Natural killer cell (primary cell): ENCODE measurements around the gene MAPKAP1. TPM values are rescaled to one million over a fixed set of nuclear protein-coding genes. Genes with fewer than 3 reads are reported as not detected.

Experiments
- ATAC-seq, 3 donors: fragments of 150-1000 bp in 2 of 3; fragments of 200-7000 bp in 1 of 3; cut with Tn5 transposase; 1 replicate in 1 of 3; 2 replicates in 2 of 3; pipeline ENCODE4 v1.10.0; 2021; ENCODE audit warnings: mild to moderate bottlenecking in 2 of 3, moderate library complexity in 2 of 3
- DNase-seq, 2 donors: peaks; one replicate each; pipeline versions ENCODE4 v3.0.0 to v3.0.0-alpha.2; 2013 to 2021; ENCODE audit warnings: mixed read lengths in 1 of 2
- H3K27ac ChIP-seq: one replicate; pipeline ENCODE4 v1.5.1; 2013; ENCODE audit warnings: mild to moderate bottlenecking, low read length
- H3K27me3 ChIP-seq: one replicate; pipeline ENCODE4 v1.6.1; 2013; ENCODE audit warnings: low read length; ENCODE audit not compliant: control insufficient read depth, insufficient read depth
- H3K36me3 ChIP-seq: one replicate; pipeline ENCODE4 v1.6.1; 2013; ENCODE audit warnings: low read length; ENCODE audit not compliant: control insufficient read depth, insufficient read depth
- H3K4me1 ChIP-seq: one replicate; pipeline ENCODE4 v1.6.1; 2013; ENCODE audit warnings: low read length; ENCODE audit not compliant: control insufficient read depth, insufficient read depth
- H3K4me3 ChIP-seq: one replicate; pipeline ENCODE4 v1.5.1; 2013; ENCODE audit warnings: low read length
- H3K9me3 ChIP-seq: one replicate; pipeline ENCODE4 v1.6.1; 2013; ENCODE audit warnings: low read length; ENCODE audit not compliant: control insufficient read depth, insufficient read depth
- H3K27ac Mint-ChIP-seq, 2 donors: one replicate each; pipeline ENCODE4 v1.8.0; 2022; ENCODE audit warnings: mild to moderate bottlenecking in 2 of 2, mixed read lengths in 2 of 2, moderate library complexity in 1 of 2
- H3K27me3 Mint-ChIP-seq, 2 donors: one replicate each; pipeline ENCODE4 v1.8.0; 2022; ENCODE audit warnings: low read depth in 2 of 2, mixed read lengths in 2 of 2
- H3K36me3 Mint-ChIP-seq: one replicate; pipeline ENCODE4 v1.8.0; 2022; ENCODE audit warnings: mixed read lengths
- H3K4me1 Mint-ChIP-seq, 2 donors: one replicate each; pipeline ENCODE4 v1.8.0; 2022; ENCODE audit warnings: mixed read lengths in 2 of 2
- H3K4me3 Mint-ChIP-seq: one replicate; pipeline ENCODE4 v1.8.0; 2022; ENCODE audit warnings: mild to moderate bottlenecking, moderate library complexity, mixed read lengths
- H3K9me3 Mint-ChIP-seq, 2 donors: one replicate each; pipeline ENCODE4 v1.8.0; 2022; ENCODE audit warnings: mixed read lengths in 2 of 2
- CTCF ChIP-seq: fragments of 200-600 bp; IDR thresholded peaks from one replicate; pipeline ENCODE4 v1.8.0; 2022; ENCODE audit warnings: antibody characterized with exemption
- WGBS: methylation state at CpG from one replicate; pipeline ENCODE4 v1.1.7; 2013; ENCODE audit warnings: missing lambda C conversion rate; ENCODE audit not compliant: insufficient coverage; 5-methylcytosine and 5-hydroxymethylcytosine counted together
- intact Hi-C: fragments of 100-400 bp; cut with micrococcal nuclease; formaldehyde crosslinking; loops from one replicate; pipeline ENCODE4 v1.14.2; 2022
- total RNA-seq, 4 donors: library from RNA; stranded (reverse); fragments of 120-200 nt in 1 of 4; gene quantifications; one replicate each; pipeline versions ENCODE4 v1.2.3 to v1.2.4, GENCODE V29; 2013 to 2022

MAPKAP1 gene
- total RNA-seq, 3 donors from 2014 or later (not counting 1 experiment from before 2014, with no cell fraction given), result 51.1 to 73.0 (median 58.8) TPM

DNA sequence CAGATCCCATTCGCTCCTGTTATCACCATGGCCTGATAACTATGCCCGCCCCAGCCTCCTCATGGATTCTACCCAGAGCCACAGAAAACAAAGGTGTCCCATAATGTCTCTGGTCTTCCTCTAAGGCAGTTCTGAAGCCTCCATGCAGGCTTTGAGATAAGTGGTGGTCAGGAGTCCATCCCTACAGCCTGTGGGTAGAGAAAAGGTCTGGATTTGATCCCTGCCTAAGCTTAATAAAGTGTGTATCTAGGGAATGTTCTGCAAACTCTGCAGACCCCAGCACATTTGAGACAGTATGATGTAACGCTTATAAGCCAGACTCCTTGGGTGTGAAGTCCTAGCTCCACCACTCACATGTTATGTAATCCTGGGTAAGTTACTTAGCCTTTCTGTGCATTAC lies 187.3 kb downstream of the MAPKAP1 start:
- intact Hi-C loops, result no loop called here
- Mint-ChIP-seq H3K4me1 (peaks cover 20 to 31% of the 10 kb centered on the region in 2 donors), H3K36me3 (no peaks in the 10 kb centered on the region), H3K27me3 (no peaks in the 10 kb centered on the region), H3K9me3 (no peaks in the 10 kb centered on the region), H3K4me3 (no peak overlapping the region), H3K27ac (no peak overlapping the region)
- WGBS, result 95% methylated on average over 3 of the region's 3 CpGs
- Histone ChIP-seq H3K4me1 (peaks cover 12% of the 10 kb centered on the region), H3K27ac (no peak overlapping the region), H3K4me3 (no peak overlapping the region), H3K27me3 (no peaks in the 10 kb centered on the region), H3K36me3 (no peaks in the 10 kb centered on the region), H3K9me3 (no peaks in the 10 kb centered on the region)
- ATAC-seq, result no peak
- no peak for DNase-seq
- no peak for TF ChIP-seq CTCF

DNA sequence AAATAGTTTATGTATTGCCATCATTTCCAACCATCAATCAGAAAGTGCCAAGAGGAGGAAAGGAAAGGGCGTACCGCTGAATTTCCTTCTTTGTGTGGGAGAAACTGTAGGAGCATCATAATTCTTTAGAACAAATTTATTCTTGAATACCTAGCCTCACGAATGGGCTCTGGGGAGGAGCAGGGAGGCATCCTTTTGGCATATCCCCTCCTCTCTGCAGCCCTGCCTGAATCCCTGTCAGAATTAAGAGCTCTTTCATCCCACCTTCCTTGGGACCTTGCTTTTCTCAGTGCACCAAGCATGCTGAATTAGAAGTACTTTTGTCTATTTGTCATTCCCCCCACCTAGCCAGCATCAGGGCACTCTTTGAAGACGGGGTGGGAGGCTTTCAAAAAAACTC lies 189.4 kb downstream of the MAPKAP1 start:
- peaks cover 20 to 25% of the 10 kb centered on the region in 2 donors for H3K4me1 Mint-ChIP-seq
- H3K4me1 ChIP-seq, result peaks cover 9% of the 10 kb centered on the region
- H3K36me3 Mint-ChIP-seq, result no peaks in the 10 kb centered on the region
- H3K4me3 ChIP-seq, result no peak overlapping the region
- no peak overlapping the region for H3K27ac ChIP-seq
- H3K27me3 ChIP-seq, result no peaks in the 10 kb centered on the region
- no peaks in the 10 kb centered on the region for H3K9me3 ChIP-seq
- WGBS, result 100% methylated on average over 2 of the region's 4 CpGs
- no peak for TF ChIP-seq CTCF
- DNase-seq (no peak), ATAC-seq (no peak)
- no peaks in the 10 kb centered on the region for H3K9me3 Mint-ChIP-seq
- no peaks in the 10 kb centered on the region for H3K27me3 Mint-ChIP-seq
- intact Hi-C loops, result no loop called here
- no peak overlapping the region for H3K4me3 Mint-ChIP-seq
- no peak overlapping the region for H3K27ac Mint-ChIP-seq
- H3K36me3 ChIP-seq, result no peaks in the 10 kb centered on the region

DNA sequence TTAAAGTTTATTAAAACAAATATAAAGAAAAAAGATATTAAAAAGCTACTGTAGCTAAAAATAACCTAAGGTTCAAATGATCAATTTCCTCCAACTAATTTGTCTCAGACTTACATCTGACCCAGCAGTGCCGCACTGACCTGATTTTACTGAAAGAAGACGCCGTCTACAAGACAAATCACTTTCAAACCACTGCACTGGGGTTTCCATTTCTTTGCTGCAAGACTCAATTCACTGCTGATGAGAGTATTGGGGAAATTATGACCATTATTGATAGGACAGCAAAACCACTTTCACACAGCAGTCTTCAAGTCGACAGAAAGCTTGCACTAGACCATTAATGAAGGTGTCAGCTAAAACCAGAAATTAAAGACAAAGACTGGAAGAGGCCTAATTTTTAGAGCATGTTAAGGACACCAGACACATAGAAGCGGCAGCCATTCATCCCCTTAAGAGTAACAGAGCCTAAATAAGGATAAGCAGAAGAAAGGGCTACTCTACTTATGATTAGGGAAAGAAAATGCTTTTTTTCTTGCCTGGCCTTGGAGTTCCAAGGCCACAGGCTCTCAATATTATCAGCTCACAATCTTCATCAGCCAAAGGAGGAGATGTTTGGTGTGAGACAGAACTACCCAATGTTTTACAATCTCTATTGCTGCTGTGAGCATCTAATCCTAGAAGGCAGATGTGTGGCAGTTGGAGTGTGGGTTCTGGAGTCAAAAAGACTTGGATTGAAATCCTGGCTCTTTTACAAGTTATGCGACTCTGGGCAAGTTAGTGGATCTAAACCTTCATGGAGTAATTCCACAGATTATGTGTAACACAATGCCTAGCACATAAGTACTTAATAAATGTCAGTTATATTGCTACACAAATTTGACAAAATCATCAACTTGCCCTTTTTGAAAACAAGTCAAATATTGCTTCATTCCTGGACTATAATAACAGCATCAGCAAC lies 190.7 kb downstream of the MAPKAP1 start:
- no peak overlapping the region for H3K27ac Mint-ChIP-seq
- intact Hi-C loops, result no loop called here
- H3K9me3 ChIP-seq, result no peaks in the 10 kb centered on the region

More for the DNA sequence above, 190.7 kb downstream of the MAPKAP1 start:
- no peak for ATAC-seq
- H3K36me3 Mint-ChIP-seq, result no peaks in the 10 kb centered on the region
- Histone ChIP-seq H3K4me1 (no peaks in the 10 kb centered on the region), H3K36me3 (no peaks in the 10 kb centered on the region), H3K27ac (no peak overlapping the region), H3K27me3 (no peaks in the 10 kb centered on the region), H3K4me3 (no peak overlapping the region)
- H3K4me3 Mint-ChIP-seq, result no peak overlapping the region
- peaks cover 8 to 13% of the 10 kb centered on the region in 2 donors for H3K4me1 Mint-ChIP-seq
- TF ChIP-seq CTCF, result no peak
- H3K27me3 Mint-ChIP-seq, result no peaks in the 10 kb centered on the region
- 94% methylated on average over 6 of the region's 6 CpGs for WGBS
- DNase-seq, result no peak
- no peaks in the 10 kb centered on the region for H3K9me3 Mint-ChIP-seq
